Body of pancreas (tissue), 4 donors: Measurements from ENCODE around the gene ZNF175. TPM values are rescaled to one million over a fixed set of nuclear protein-coding genes. Genes with fewer than 3 reads are reported as not detected.
A peak's percentile ranks its signal among the peaks of the same experiment; 100 is the strongest.

Experiments
- ATAC-seq: fragments of 150-250 bp; one replicate; pipeline ENCODE4 v1.9.1; 2016
- DNase-seq, 4 donors: peaks; one replicate each; pipeline ENCODE4 v3.0.0-alpha.2; 2019
- H3K27ac ChIP-seq, 4 donors: fragments of 200-600 bp; sonication (generic); 1 replicate in 3 of 4; 2 replicates in 1 of 4; pipeline versions ENCODE4 v1.5.1 to v1.6.1; 2016 to 2019; ENCODE audit warnings: mild to moderate bottlenecking in 1 of 4, mixed read lengths in 1 of 4, moderate library complexity in 1 of 4
- H3K27me3 ChIP-seq, 2 donors: fragments of 200-600 bp; sonication (generic); one replicate each; pipeline ENCODE4 v1.6.0; 2016; ENCODE audit warnings: mild to moderate bottlenecking in 1 of 2
- H3K36me3 ChIP-seq, 2 donors: fragments of 200-600 bp; sonication (generic); replicated peaks in 1 of 2; 2 replicates each; pipeline ENCODE4 v1.5.1; 2016; ENCODE audit warnings: low read depth in 2 of 2; ENCODE audit not compliant: insufficient read depth in 1 of 2
- H3K4me1 ChIP-seq: fragments of 200-600 bp; sonication (generic); one replicate; pipeline ENCODE4 v1.6.0; 2016
- H3K4me3 ChIP-seq, 2 donors: fragments of 200-600 bp; sonication (generic); 1 replicate in 1 of 2; 2 replicates in 1 of 2; pipeline ENCODE4 v1.5.1; 2016 to 2019
- H3K9me3 ChIP-seq, 3 donors: fragments of 200-600 bp; sonication (generic); 1 replicate in 2 of 3; 2 replicates in 1 of 3; pipeline ENCODE4 v1.5.1; 2016
- CTCF ChIP-seq, 7 experiments: fragments of 450-650 bp in 4 of 7; fragments of 200-600 bp in 3 of 7; sonication (generic) in 3 of 7; IDR thresholded peaks; one replicate each; pipeline ENCODE4 v1.5.1; 2016 to 2019; ENCODE audit warnings: antibody characterized with exemption in 7 of 7
- POLR2A ChIP-seq, 3 donors: fragments of 450-650 bp; IDR thresholded peaks; one replicate each; pipeline ENCODE4 v1.6.1; 2016; ENCODE audit warnings: antibody characterized with exemption in 3 of 3, mild to moderate bottlenecking in 2 of 3
- WGBS, 2 donors: methylation state at CpG; one replicate each; pipeline ENCODE4 v1.1.5; 2017; 5-methylcytosine and 5-hydroxymethylcytosine counted together
- intact Hi-C: fragments of 100-400 bp; cut with DNase I; formaldehyde crosslinking; loops from one replicate; pipeline ENCODE4 v1.15.1; 2023
- total RNA-seq, 2 donors: library from RNA; depleted of rRNA; stranded (reverse); fragments of >200 nt; gene quantifications; one replicate each; pipeline ENCODE4 v1.1.0, GENCODE V29; 2016

ZNF175 gene
- 1 to 10 TPM; 4.3 to 5.2 TPM for total RNA-seq

DNA sequence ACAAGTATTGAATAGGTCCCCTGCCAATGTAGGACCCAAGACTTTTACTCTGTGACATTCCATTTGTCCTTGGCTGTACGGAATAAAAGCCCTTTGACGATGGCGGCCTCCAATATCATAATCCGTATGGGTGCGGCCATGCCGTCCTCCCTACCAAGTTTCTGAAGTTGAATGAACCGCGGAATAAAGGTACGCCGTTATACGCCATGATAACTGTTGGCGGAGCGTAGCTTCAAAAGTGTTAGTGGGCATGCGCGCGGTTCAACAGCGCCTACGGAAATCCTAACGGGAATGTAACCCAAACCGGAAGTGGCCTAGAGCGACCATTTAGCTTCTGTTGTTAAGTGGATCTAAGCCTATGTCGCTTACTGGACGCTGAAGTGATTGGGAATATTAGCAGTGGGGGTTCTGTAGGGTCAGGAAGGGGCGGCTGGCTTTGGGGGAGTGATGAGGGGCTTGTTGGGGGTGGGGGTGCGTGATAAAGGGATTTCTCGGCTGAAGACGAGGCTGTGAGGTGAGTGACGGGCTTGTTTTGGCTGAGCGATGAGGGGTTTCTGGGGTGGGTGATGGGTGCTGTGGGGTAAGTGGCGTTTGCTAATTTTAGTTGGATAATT, at the start of gene ZNF175:
Gene ZNF175 (plus strand): TSS at position 322 of the 614 bp plus-strand sequence. CDS start 2,047 bp downstream, outside the sequence.
- peaks cover 18% of the 10 kb centered on the region for H3K4me1 ChIP-seq
- H3K36me3 ChIP-seq, result no peaks in the 10 kb centered on the region
- WGBS, 2 donors, result 0 to 1% methylated on average over 30 of the region's 30 CpGs
- intact Hi-C loops, result no loop called here
- peak within 1 kb of the TSS in 3 of 4 donors; percentile 28 to 66 (median 41) for H3K27ac ChIP-seq
- H3K27me3 ChIP-seq, result no peaks in the 10 kb centered on the region
- peak within 1 kb of the TSS; percentile 28 to 88 for H3K4me3 ChIP-seq
- peak in 1 of 7 experiments; percentile 12 for TF ChIP-seq CTCF (IDR thresholded peaks at IDR 0.05)
- TF ChIP-seq POLR2A (IDR thresholded peaks at IDR 0.05), result peak in 2 of 3 donors; percentile 32 to 36
- H3K9me3 ChIP-seq, result no peaks in the 10 kb centered on the region
- ATAC-seq (peak; percentile 100), DNase-seq (peak; percentile 96 to 97 (median 96))

GRCh38 chr19:51521357-51521756, 49.7 kb upstream of the ZNF175 start:
- no peak for ATAC-seq
- no peaks in the 10 kb centered on the region for H3K27me3 ChIP-seq
- no peaks in the 10 kb centered on the region for H3K36me3 ChIP-seq
- WGBS, 2 donors, result 51 to 62% methylated on average over 2 of the region's 2 CpGs
- no peaks in the 10 kb centered on the region for H3K9me3 ChIP-seq
- TF ChIP-seq POLR2A (IDR thresholded peaks at IDR 0.05) (no peak), CTCF (IDR thresholded peaks at IDR 0.05) (no peak)
- no peak for DNase-seq
- H3K4me3 ChIP-seq, result no peak overlapping the region
- H3K4me1 ChIP-seq, result no peaks in the 10 kb centered on the region
- intact Hi-C loops, result no loop called here
- no peak overlapping the region for H3K27ac ChIP-seq

GRCh38 chr19:51521781-51522180, 49.3 kb upstream of the ZNF175 start:
- Histone ChIP-seq H3K27me3 (no peaks in the 10 kb centered on the region), H3K27ac (no peak overlapping the region), H3K4me3 (no peak overlapping the region), H3K9me3 (no peaks in the 10 kb centered on the region), H3K36me3 (no peaks in the 10 kb centered on the region), H3K4me1 (no peaks in the 10 kb centered on the region)
- intact Hi-C loops, result no loop called here
- DNase-seq (no peak), ATAC-seq (no peak)
- WGBS, 2 donors, result 27 to 37% methylated on average over 2 of the region's 2 CpGs
- TF ChIP-seq POLR2A (IDR thresholded peaks at IDR 0.05) (no peak), CTCF (IDR thresholded peaks at IDR 0.05) (no peak)

GRCh38 chr19:51524666-51525264, 46.3 kb upstream of the ZNF175 start:
- H3K9me3 ChIP-seq, result no peaks in the 10 kb centered on the region
- no peak overlapping the region for H3K4me3 ChIP-seq
- intact Hi-C loops, result no loop called here
- no peak for ATAC-seq
- no peaks in the 10 kb centered on the region for H3K27me3 ChIP-seq
- no peak for DNase-seq
- TF ChIP-seq CTCF (IDR thresholded peaks at IDR 0.05) (no peak), POLR2A (IDR thresholded peaks at IDR 0.05) (no peak)
- WGBS, 2 donors, result 55 to 66% methylated on average over 7 to 8 of the region's 8 CpGs
- no peaks in the 10 kb centered on the region for H3K36me3 ChIP-seq
- H3K4me1 ChIP-seq, result no peaks in the 10 kb centered on the region
- no peak overlapping the region for H3K27ac ChIP-seq

DNA sequence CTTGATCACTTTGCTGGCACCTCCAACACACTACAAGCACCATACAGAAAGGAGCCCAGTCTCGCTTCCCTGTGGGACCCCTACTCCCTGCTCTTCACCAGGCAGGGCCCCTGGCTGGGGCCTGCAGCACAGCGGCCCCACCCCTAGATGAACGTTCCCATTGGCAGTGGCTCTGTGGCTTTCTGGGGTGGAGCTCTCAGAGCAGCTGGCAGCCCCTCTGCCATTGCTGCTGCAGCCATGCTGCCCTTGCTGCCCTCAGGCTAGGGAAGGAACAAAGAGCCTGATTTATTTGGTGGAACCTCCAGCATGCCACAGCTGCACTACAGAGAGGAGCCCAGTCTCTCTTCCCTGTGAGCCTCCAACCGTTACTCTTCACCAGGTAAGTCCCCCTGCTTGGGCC, 45.4 kb upstream of the ZNF175 start:
- H3K36me3 ChIP-seq, result no peaks in the 10 kb centered on the region
- no peaks in the 10 kb centered on the region for H3K4me1 ChIP-seq
- TF ChIP-seq POLR2A (IDR thresholded peaks at IDR 0.05), result no peak
- TF ChIP-seq CTCF (IDR thresholded peaks at IDR 0.05), result no peak
- 41 to 43% methylated on average over 1 to 4 of the region's 4 CpGs for WGBS, 2 donors
- no peak overlapping the region for H3K27ac ChIP-seq
- intact Hi-C loops, result no loop called here
- no peak overlapping the region for H3K4me3 ChIP-seq
- ATAC-seq, result no peak
- H3K9me3 ChIP-seq, result no peaks in the 10 kb centered on the region
- H3K27me3 ChIP-seq, result peaks cover 0 to 2% of the 10 kb centered on the region in 2 donors
- DNase-seq, result no peak
